ENCODE measurements around the gene TTC22.

- no peak for TF ChIP-seq EZH2phosphoT487 (IDR thresholded peaks at IDR 0.05; ENCODE audit: low read depth, severe bottlenecking, unreplicated experiment)
- TF ChIP-seq CTCF (IDR thresholded peaks at IDR 0.05; ENCODE audit: poor library complexity) = no peak
- TF ChIP-seq EZH2 (IDR thresholded peaks at IDR 0.05; ENCODE audit: borderline replicate concordance) = no peak
These were observed 17.1 kb downstream of the TTC22 start for GRCh38 chr1:54784066-54784465.

Data from hepatocyte (in vitro differentiated cells).